Measurements from ENCODE around the gene LIMS2. TPM values are rescaled to one million over a fixed set of nuclear protein-coding genes. Genes with fewer than 3 reads are reported as not detected.

Gene LIMS2
- total and polyA plus RNA-seq, 2 of the 8 experiments (the other 6 are each of a cell fraction or from before 2014, with no cell fraction given) = 3.3 to 4.8 TPM

GRCh38 chr2:127621981-127622431, 53.3 kb downstream of the LIMS2 start:
- no peaks in the 10 kb centered on the region for H3K27me3 ChIP-seq (replicated peaks in 1 of 4; ENCODE audit: control insufficient read depth in 3 of 4, extremely low read depth in 1 of 4, insufficient read depth in 3 of 4, low read length in 3 of 4)
- 85% methylated on average over 15 of the region's 15 CpGs; no CpG with 5 or more reads in 1 of the 2 experiments for WGBS, 2 experiments (ENCODE audit: extremely low coverage in 1 of 2, insufficient coverage in 1 of 2, insufficient read length in 1 of 2, insufficient replicate concordance in 2 of 2, low coverage in 1 of 2, low lambda C conversion rate in 2 of 2, missing lambda C conversion rate in 1 of 2)
- DNase-seq (ENCODE audit: low read depth in 1 of 2, low spot score in 2 of 2) = no peak
- no peak overlapping the region for H3K9ac ChIP-seq (replicated peaks in 1 of 4; ENCODE audit: extremely low read depth in 1 of 4, low read depth in 3 of 4, low read length in 3 of 4)
- H4K91ac ChIP-seq (replicated peaks; ENCODE audit: insufficient read length, low read length) = no peak overlapping the region
- no peak overlapping the region for H2BK5ac ChIP-seq (ENCODE audit: low read depth, low read length)
- H2AK5ac ChIP-seq (ENCODE audit: low read depth, low read length) = no peak overlapping the region
- no peaks in the 10 kb centered on the region for H3K79me2 ChIP-seq (ENCODE audit: control insufficient read depth in 1 of 2, insufficient read depth in 2 of 2, low read length in 2 of 2)
- H4K5ac ChIP-seq (ENCODE audit: insufficient read length, low read depth, low read length) = no peak overlapping the region
- H3K9me3 ChIP-seq (ENCODE audit: insufficient read depth in 2 of 2, low read depth in 1 of 2, low read length in 1 of 2) = no peaks in the 10 kb centered on the region
- H2BK15ac ChIP-seq (ENCODE audit: low read length) = no peak overlapping the region
- H2AFZ ChIP-seq (ENCODE audit: low read length) = no peak overlapping the region
- H3K27ac ChIP-seq (ENCODE audit: low read depth, low read length) = no peak overlapping the region
- H3K4me3 ChIP-seq (ENCODE audit: extremely low read depth in 1 of 4, insufficient read depth in 2 of 4, low read depth in 3 of 4, low read length in 4 of 4) = no peak overlapping the region
- CTCF ChIA-PET (ENCODE audit: partially characterized antibody) = interaction anchor here (1.0 to 1.4 kb wide), 2 partner anchors 16 to 19 kb away, joined by 3 to 4 read pairs; no protein-coding TSS in a partner anchor
- H2BK120ac ChIP-seq (replicated peaks; ENCODE audit: low read depth, low read length) = no peak overlapping the region
- H3K56ac ChIP-seq (replicated peaks; ENCODE audit: insufficient read length, low read depth, low read length) = no peak overlapping the region
- H4K20me1 ChIP-seq (replicated peaks in 1 of 2; ENCODE audit: control insufficient read depth in 1 of 2, insufficient read depth in 2 of 2, low read length in 2 of 2) = no peaks in the 10 kb centered on the region
- H3K36me3 ChIP-seq (ENCODE audit: control insufficient read depth in 2 of 4, insufficient read depth in 4 of 4, low read length in 3 of 4) = no peaks in the 10 kb centered on the region
- H3K14ac ChIP-seq (ENCODE audit: insufficient read length) = no peak overlapping the region
- no peak overlapping the region for H2BK12ac ChIP-seq (ENCODE audit: low read depth, low read length)
- no peaks in the 10 kb centered on the region for H3K4me1 ChIP-seq (replicated peaks in 1 of 4; ENCODE audit: control insufficient read depth in 3 of 4, insufficient read depth in 4 of 4, low read length in 3 of 4)
- H4K8ac ChIP-seq (ENCODE audit: extremely low read depth, insufficient read depth, low read length) = peak overlapping the region; percentile 25; the same call in 1 of the 2 replicates
- H3K18ac ChIP-seq (ENCODE audit: extremely low read depth, low read length) = no peak overlapping the region
- no peak for FAIRE-seq
- no peak overlapping the region for H3K4me2 ChIP-seq (ENCODE audit: insufficient read depth in 1 of 2, low read depth in 2 of 2, low read length in 2 of 2)
- H3K23ac ChIP-seq (ENCODE audit: insufficient read length) = no peak overlapping the region
- H3K4ac ChIP-seq (replicated peaks; ENCODE audit: insufficient read length, low read depth, low read length) = no peak overlapping the region
- no peaks in the 10 kb centered on the region for H3K23me2 ChIP-seq (ENCODE audit: low read depth, low read length)
- H2BK20ac ChIP-seq (ENCODE audit: low read length) = no peak overlapping the region
- TF ChIP-seq JUND (IDR thresholded peaks at IDR 0.05; ENCODE audit: low read length) = no peak
- TF ChIP-seq CBX5 (IDR thresholded peaks at IDR 0.05; ENCODE audit: low read depth, low read length) = no peak
- no peak for TF ChIP-seq RXRA (IDR thresholded peaks at IDR 0.05; ENCODE audit: insufficient read depth, low read depth, low read length)
- POLR2A ChIA-PET (ENCODE audit: partially characterized antibody) = no interaction called here
- no peaks in the 10 kb centered on the region for H3K79me1 ChIP-seq (ENCODE audit: low read depth, low read length)
